Tibial nerve (tissue), 3 donors: ENCODE measurements around the gene FAM193B.
"Not testable (repeated sequence)": the region's sequence is repeated elsewhere in the genome, so short reads cannot be mapped to it uniquely, and the experiment has no call there.

Experiments
- CTCF ChIP-seq, 5 experiments: fragments of 200-600 bp in 3 of 5; fragments of 450-650 bp in 2 of 5; sonication (generic) in 3 of 5; IDR thresholded peaks; one replicate each; pipeline ENCODE4 v1.5.1; 2016 to 2019; ENCODE audit warnings: antibody characterized with exemption in 5 of 5, mild to moderate bottlenecking in 3 of 5, moderate library complexity in 2 of 5
- POLR2A ChIP-seq, 2 donors: fragments of 450-650 bp; IDR thresholded peaks; one replicate each; pipeline ENCODE4 v1.6.1; 2017; ENCODE audit warnings: antibody characterized with exemption in 2 of 2, mild to moderate bottlenecking in 2 of 2, moderate library complexity in 2 of 2

- not testable (repeated sequence) for TF ChIP-seq CTCF, POLR2A (IDR thresholded peaks at IDR 0.05)
Observed at GRCh38 chr5:177559446-177559941, 5.1 kb upstream of the FAM193B start.
